Body of pancreas (tissue), 4 donors: ENCODE data around the gene ZFP36L1. TPM values are rescaled to one million over a fixed set of nuclear protein-coding genes. Genes with fewer than 3 reads are reported as not detected.

ENCODE experiments used
- ATAC-seq: fragments of 150-250 bp; one replicate; pipeline ENCODE4 v1.9.1; 2016
- DNase-seq, 4 donors: peaks; one replicate each; pipeline ENCODE4 v3.0.0-alpha.2; 2019
- H3K27ac ChIP-seq, 4 donors: fragments of 200-600 bp; sonication (generic); 1 replicate in 3 of 4; 2 replicates in 1 of 4; pipeline versions ENCODE4 v1.5.1 to v1.6.1; 2016 to 2019; ENCODE audit warnings: mild to moderate bottlenecking in 1 of 4, mixed read lengths in 1 of 4, moderate library complexity in 1 of 4
- H3K27me3 ChIP-seq, 2 donors: fragments of 200-600 bp; sonication (generic); one replicate each; pipeline ENCODE4 v1.6.0; 2016; ENCODE audit warnings: mild to moderate bottlenecking in 1 of 2
- H3K36me3 ChIP-seq, 2 donors: fragments of 200-600 bp; sonication (generic); replicated peaks in 1 of 2; 2 replicates each; pipeline ENCODE4 v1.5.1; 2016; ENCODE audit warnings: low read depth in 2 of 2; ENCODE audit not compliant: insufficient read depth in 1 of 2
- H3K4me1 ChIP-seq: fragments of 200-600 bp; sonication (generic); one replicate; pipeline ENCODE4 v1.6.0; 2016
- H3K4me3 ChIP-seq, 2 donors: fragments of 200-600 bp; sonication (generic); 1 replicate in 1 of 2; 2 replicates in 1 of 2; pipeline ENCODE4 v1.5.1; 2016 to 2019
- H3K9me3 ChIP-seq, 3 donors: fragments of 200-600 bp; sonication (generic); 1 replicate in 2 of 3; 2 replicates in 1 of 3; pipeline ENCODE4 v1.5.1; 2016
- CTCF ChIP-seq, 7 experiments: fragments of 450-650 bp in 4 of 7; fragments of 200-600 bp in 3 of 7; sonication (generic) in 3 of 7; IDR thresholded peaks; one replicate each; pipeline ENCODE4 v1.5.1; 2016 to 2019; ENCODE audit warnings: antibody characterized with exemption in 7 of 7
- POLR2A ChIP-seq, 3 donors: fragments of 450-650 bp; IDR thresholded peaks; one replicate each; pipeline ENCODE4 v1.6.1; 2016; ENCODE audit warnings: antibody characterized with exemption in 3 of 3, mild to moderate bottlenecking in 2 of 3
- WGBS, 2 donors: methylation state at CpG; one replicate each; pipeline ENCODE4 v1.1.5; 2017; 5-methylcytosine and 5-hydroxymethylcytosine counted together
- intact Hi-C: fragments of 100-400 bp; cut with DNase I; formaldehyde crosslinking; loops from one replicate; pipeline ENCODE4 v1.15.1; 2023
- total RNA-seq, 2 donors: library from RNA; depleted of rRNA; stranded (reverse); fragments of >200 nt; gene quantifications; one replicate each; pipeline ENCODE4 v1.1.0, GENCODE V29; 2016

The ZFP36L1 gene
- total RNA-seq, 2 donors from 2014 or later = 155 to 365 TPM

GRCh38 chr14:68781161-68782021 lies 11.5 kb downstream of the ZFP36L1 start:
- H3K9me3 ChIP-seq = no peaks in the 10 kb centered on the region
- intact Hi-C loops = no loop called here
- ATAC-seq (peak; percentile 4), DNase-seq (peak; percentile 54 to 68 (median 62))
- H3K4me3 ChIP-seq = no peak overlapping the region
- WGBS, 2 donors = 58 to 78% methylated on average over 8 to 14 of the region's 14 CpGs
- no peaks in the 10 kb centered on the region for H3K36me3 ChIP-seq
- peak overlapping the region; percentile 76 to 100 (median 98) for H3K27ac ChIP-seq
- peaks cover 80% of the 10 kb centered on the region for H3K4me1 ChIP-seq
- no peaks in the 10 kb centered on the region for H3K27me3 ChIP-seq
- TF ChIP-seq POLR2A (IDR thresholded peaks at IDR 0.05) = peak in 2 of 3 donors; percentile 18 to 32
- TF ChIP-seq CTCF (IDR thresholded peaks at IDR 0.05) = no peak

GRCh38 chr14:68780358-68781160 lies 12.3 kb downstream of the ZFP36L1 start:
- Histone ChIP-seq H3K36me3 (no peaks in the 10 kb centered on the region), H3K4me1 (peaks cover 72% of the 10 kb centered on the region), H3K27ac (peak overlapping the region; percentile 76 to 100 (median 98)), H3K9me3 (no peaks in the 10 kb centered on the region), H3K27me3 (no peaks in the 10 kb centered on the region), H3K4me3 (no peak overlapping the region)
- DNase-seq (peak; percentile 62 to 83 (median 72)), ATAC-seq (peak; percentile 12)
- peak in 1 of 3 donors; percentile 36 for TF ChIP-seq POLR2A (IDR thresholded peaks at IDR 0.05)
- TF ChIP-seq CTCF (IDR thresholded peaks at IDR 0.05) = no peak
- intact Hi-C loops = no loop called here
- 48 to 51% methylated on average over 7 of the region's 7 CpGs for WGBS, 2 donors

DNA sequence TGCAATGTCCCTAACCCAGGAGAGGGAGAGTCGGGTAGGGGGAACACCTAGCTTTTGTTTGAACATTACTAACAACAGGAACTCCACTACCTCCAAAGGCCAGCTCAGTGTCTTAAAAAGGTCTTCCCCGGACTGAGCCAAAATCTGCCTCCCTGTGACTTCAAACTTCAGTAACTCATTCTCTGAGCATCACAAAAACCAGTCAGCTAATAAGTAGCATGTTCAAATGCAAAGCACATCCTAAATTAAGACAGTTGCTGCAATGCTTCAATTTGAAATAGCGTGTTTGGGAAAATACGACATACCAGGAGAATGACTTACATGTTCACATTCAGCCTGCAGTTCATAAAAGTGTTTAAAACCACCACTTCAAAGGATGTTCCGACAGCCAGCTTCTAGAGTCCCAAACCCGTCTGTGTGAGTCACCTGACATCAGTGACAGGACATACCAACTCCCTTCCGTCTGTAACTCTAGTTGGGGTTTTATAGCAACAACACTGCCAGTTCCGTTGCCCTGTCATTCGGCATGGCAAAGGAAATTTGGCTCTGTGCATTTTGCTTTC lies 13.0 kb downstream of the ZFP36L1 start:
- H3K36me3 ChIP-seq = no peaks in the 10 kb centered on the region
- ATAC-seq (no peak), DNase-seq (peak in 2 of 4 donors; percentile 9 to 11)
- no peaks in the 10 kb centered on the region for H3K27me3 ChIP-seq
- 70 to 85% methylated on average over 9 of the region's 9 CpGs for WGBS, 2 donors
- no peaks in the 10 kb centered on the region for H3K9me3 ChIP-seq
- H3K27ac ChIP-seq = peak overlapping the region; percentile 76 to 100 (median 98)
- intact Hi-C loops = no loop called here
- no peak overlapping the region for H3K4me3 ChIP-seq
- H3K4me1 ChIP-seq = peaks cover 67% of the 10 kb centered on the region
- TF ChIP-seq POLR2A (IDR thresholded peaks at IDR 0.05) (no peak), CTCF (IDR thresholded peaks at IDR 0.05) (no peak)

- ATAC-seq (no peak), DNase-seq (peak in 1 of 4 donors; percentile 6)
- no peaks in the 10 kb centered on the region for H3K36me3 ChIP-seq
- H3K4me3 ChIP-seq = no peak overlapping the region
- peaks cover 55% of the 10 kb centered on the region for H3K4me1 ChIP-seq
- no peak overlapping the region for H3K27ac ChIP-seq
- H3K27me3 ChIP-seq = no peaks in the 10 kb centered on the region
- 100% methylated on average over 1 of the region's 1 CpG for WGBS, 2 donors
- intact Hi-C loops = no loop called here
- H3K9me3 ChIP-seq = no peaks in the 10 kb centered on the region
- TF ChIP-seq POLR2A (IDR thresholded peaks at IDR 0.05) (no peak), CTCF (IDR thresholded peaks at IDR 0.05) (no peak)
These were observed 15.2 kb downstream of the ZFP36L1 start for GRCh38 chr14:68777644-68778043.
